Inflammatory macrophage treated with lipopolysaccharide for 4 hours (primary cell): ENCODE measurements around the gene KCNN2.
"Not testable (repeated sequence)": the region's sequence is repeated elsewhere in the genome, so short reads cannot be mapped to it uniquely, and the experiment has no call there.

Experiments used
- DNase-seq: peaks from one replicate; pipeline ENCODE4 v3.0.0-alpha.2; 2020

Gene KCNN2

DNA sequence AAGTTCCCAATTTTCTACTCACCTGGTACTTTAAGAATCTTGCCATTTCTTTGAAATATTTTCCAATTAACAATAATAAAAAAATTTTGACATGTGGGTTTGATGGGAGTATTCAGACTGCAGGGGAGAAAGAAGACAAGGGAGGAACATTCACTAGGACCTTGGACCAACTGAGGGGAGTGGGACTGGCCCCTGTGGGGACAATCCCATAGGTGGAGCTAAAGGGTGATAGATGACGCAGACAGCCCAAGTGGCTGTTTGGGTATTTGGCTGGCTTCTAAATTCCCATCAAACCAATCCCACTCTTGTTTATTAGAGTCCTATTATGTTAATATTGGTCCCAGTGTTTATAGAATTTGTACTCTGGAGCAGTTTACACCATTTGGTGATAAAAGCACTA lies 65.3 kb downstream of the KCNN2 start:
- no peak for DNase-seq

DNA sequence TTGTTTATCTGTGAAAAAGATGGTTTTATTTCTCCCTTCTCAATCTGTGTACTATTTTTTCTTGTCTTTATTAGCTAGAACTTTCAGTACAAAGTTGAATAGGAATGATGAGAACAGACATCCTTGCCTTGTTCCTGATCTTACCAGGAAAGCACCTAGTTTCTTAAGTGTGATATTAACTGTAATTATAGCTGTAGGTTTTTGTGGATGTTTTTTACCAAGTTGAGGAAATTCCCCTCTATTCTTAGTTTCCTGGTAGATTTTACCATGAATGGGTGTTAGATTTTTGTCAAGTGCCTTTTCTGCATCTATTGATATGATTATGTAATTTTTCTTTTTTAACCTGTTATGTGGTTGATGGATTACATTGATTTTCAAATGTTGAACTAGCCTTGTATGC lies 68.7 kb downstream of the KCNN2 start:
- no peak for DNase-seq

DNA sequence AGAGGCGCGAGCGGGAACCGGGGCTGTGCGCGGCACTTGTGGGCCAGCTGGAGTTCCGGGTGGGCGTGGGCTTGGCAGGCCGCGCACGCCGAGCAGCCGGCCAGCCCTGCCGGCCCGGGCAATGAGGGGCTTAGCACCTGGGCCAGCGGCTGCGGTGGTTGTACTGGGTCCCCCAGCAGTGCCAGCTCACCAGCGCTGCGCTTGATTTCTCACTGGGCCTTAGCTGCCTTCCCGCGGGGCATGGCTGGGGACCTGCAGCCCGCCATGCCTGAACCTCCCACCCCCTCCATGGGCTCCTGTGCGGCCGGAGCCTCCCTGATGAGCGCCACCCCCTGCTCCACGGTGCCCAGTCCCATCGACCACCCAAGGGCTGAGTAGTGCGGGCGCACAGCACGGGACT lies 70.8 kb downstream of the KCNN2 start:
- DNase-seq, result not testable (repeated sequence)

- no peak for DNase-seq
These were observed 72.7 kb downstream of the KCNN2 start for GRCh38 chr5:114434396-114435219.

GRCh38 chr5:114435220-114435481 lies 73.3 kb downstream of the KCNN2 start:
- DNase-seq, result no peak

DNA sequence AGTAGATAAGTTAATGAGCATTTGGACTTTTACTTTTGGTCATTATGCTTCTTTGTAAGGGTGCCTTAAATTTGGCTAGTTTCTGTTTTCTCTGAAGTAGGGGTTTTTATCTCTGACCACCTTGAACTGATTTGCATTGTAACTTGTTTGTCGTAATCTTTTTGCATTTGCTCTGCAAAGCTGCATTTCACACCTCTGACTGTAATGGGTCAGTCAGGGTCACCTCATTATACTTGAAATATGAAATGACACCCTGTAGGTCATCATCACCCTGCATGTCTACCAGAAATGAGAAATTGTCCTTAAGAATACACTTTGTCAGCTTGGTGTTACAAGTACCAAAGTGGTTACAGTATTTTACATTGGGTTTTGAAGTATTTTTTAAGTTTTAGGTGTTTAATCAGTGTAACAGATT lies 74.0 kb downstream of the KCNN2 start:
- no peak for DNase-seq

- no peak for DNase-seq
These were observed 76.1 kb downstream of the KCNN2 start for GRCh38 chr5:114437936-114438335.

DNA sequence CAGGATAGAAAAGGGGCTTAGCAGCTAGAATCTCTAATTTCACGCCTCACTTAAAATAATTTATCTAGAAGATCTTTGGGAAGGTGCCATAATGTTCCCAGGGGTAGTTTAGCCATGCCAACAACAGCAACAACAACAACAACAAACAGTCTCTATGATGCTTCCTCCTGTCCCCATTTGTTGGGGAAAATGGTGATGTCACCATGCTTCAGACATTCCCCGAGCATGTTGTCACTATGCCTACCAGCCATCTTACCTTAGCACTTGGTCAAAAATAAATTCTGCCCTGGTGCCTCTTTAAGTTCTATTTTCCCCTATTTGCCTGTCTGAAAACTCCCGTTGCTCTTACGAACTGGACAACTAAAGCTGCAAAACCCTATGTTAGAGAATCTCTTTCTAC lies 76.6 kb downstream of the KCNN2 start:
- DNase-seq, result no peak

DNA sequence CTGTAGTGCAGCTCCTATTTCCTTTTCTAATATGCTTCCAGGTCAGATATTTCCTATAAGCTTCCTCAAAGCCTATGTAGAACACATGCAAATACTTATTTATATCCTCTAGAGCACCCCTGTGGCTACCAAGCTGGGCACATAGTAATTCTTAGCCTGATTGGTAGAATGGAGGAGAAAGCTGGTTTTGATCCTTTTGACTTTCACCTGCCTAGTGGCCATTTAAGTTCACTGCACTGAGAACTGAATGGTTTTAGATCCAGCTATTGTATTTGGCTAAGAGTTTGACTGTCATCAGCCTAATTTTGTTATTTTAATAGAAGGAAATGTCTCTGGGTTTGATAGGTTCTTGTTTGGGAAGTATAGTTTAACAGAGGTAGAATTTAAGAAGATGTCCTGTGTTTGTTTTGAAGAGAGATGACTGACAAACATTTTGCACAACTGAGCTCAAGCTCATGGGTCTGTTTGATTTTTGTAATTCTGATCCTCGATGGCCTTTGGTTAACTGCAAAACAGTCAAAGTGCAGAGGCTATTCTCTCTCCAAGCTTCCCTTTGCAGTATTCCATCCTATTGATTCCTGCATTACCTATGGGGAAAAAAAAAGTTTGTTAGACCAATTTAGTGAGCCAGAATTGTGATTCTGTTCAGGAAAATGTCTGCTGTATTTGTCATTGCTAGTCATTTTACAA lies 85.4 kb downstream of the KCNN2 start:
- no peak for DNase-seq

GRCh38 chr5:114448481-114448880 lies 86.6 kb downstream of the KCNN2 start:
- no peak for DNase-seq

GRCh38 chr5:114449860-114450421 lies 88.1 kb downstream of the KCNN2 start:
- peak; percentile 51 for DNase-seq

DNA sequence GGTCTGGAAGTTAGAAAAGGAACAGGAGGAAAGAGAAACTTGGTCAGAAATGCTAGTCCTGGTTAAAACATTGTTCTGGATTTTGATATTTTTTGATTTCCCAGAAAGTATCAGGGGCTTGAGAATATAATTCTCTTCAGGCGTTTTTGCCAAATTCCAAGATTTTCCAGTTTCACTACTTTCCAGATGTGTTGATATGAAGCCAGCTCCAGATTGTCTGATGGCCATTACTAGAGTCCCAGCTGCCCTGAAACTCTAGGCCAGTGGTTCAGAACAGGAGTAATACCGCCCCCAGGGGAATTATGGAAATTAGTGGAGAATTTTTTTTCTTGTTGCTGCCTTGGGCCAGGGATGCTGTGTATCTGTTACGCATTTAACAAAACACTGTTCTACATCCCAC lies 88.6 kb downstream of the KCNN2 start:
- no peak for DNase-seq

GRCh38 chr5:114458726-114459125 lies 96.9 kb downstream of the KCNN2 start:
- DNase-seq, result no peak

- no peak for DNase-seq
These were observed 105.3 kb downstream of the KCNN2 start for GRCh38 chr5:114467171-114467570.

DNA sequence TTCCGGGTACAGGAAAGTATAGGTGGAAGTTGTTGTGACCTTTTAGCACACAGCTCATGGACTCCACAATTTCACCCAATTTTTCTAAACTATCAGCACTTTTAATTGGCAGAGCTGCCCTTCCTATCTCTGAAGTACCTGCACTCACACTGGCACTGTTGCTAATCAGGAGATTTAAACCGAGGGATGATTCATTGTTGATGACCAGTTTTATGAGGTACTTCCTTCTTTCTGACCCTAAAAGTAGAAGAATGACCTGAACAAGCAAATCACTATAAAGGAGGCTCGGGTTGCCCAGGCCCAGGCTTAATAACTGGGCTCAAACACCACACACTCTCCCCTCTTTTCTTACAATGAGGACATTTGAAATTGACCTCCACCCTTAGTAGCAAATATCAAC lies 105.9 kb downstream of the KCNN2 start:
- no peak for DNase-seq

GRCh38 chr5:114469372-114469771 lies 107.5 kb downstream of the KCNN2 start:
- DNase-seq, result no peak

- DNase-seq, result no peak
These were observed 109.7 kb downstream of the KCNN2 start for GRCh38 chr5:114471529-114471928.

DNA sequence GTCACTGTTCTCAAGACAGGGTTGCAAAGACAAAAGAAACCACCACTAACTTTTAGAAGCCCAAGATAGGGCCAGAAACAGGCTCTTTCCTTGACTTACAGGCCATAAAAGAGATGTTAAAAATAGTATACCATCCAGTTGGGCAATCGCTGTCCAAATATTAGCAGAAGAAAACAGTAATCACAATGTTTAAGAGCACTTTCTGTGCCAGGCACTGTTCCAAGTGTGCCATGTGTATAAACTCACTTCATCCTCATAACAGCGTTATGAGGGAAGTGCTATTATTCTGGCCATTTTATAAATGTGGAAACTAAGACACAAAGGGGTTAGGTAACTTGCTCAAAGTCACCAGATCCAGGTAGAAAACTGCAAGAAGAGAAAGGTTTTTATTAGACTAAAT lies 111.7 kb downstream of the KCNN2 start:
- DNase-seq, result no peak

- no peak for DNase-seq
These were observed 116.0 kb downstream of the KCNN2 start for GRCh38 chr5:114477816-114478334.

DNA sequence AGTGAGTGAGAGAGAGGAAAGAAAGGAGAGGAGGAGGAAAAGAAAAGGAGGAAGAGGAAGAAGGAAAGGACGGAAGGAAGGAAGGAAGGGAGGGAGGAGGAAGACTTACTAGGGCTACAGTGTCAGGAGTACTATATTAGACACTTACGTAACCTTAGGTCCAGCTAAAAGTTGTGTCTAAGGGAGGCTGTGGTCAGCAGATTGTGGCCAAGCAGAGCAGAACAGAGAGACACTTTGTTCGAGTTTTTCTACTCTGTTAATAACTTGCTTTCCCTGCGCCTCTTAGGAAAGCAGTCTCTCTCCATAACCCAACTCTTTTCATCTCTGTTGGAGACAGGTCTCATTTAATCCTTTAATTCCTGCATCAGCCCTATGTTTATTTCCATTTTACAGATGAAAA lies 138.9 kb downstream of the KCNN2 start:
- DNase-seq, result no peak

GRCh38 chr5:114504560-114504959 lies 142.7 kb downstream of the KCNN2 start:
- DNase-seq, result no peak

- no peak for DNase-seq
These were observed 162.4 kb downstream of the KCNN2 start for GRCh38 chr5:114524221-114524620.

DNA sequence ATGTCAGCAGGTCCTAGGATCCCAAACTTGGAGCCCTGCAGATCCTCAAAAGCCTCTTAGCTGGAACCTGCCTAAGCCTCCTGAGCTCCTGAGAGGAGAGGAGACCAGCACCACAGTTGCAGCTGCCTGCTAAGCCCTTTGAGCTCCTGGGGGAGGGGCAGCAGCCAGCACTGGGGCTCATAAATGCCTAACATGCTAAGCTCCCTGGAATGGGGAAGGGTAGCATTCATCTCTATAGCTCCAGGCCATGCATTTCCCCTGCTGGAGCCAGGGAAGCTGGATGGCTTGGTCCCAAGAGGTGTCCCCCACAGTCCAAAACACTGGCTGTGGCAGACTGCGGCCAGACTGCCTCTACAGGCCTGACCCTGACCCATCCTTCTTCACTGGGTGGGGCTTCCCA lies 182.7 kb downstream of the KCNN2 start:
- no peak for DNase-seq
